ENCODE data around the gene L1TD1.
"Not testable (repeated sequence)": the region's sequence is repeated elsewhere in the genome, so short reads cannot be mapped to it uniquely, and the experiment has no call there.

Gene L1TD1

DNA sequence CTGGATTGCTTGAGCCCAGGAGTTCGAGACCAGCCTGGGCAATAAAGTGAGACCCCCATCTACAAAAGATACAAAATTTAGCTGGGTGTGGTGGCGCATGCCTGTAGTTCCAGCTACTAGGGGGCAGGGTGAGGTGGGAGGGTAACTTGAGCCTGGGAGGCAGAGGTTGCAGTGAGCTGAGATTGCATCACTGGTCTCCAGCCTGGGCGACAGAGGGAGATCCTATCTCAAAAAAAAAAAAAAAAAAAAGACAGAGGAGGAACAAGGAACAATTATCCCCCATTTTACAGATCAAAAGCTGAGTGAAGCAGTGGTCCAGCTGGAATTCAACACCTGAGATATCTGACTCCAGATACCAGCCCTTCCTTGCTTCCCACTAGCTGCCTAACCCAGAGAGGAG lies 34.8 kb downstream of the L1TD1 start:
- intact Hi-C loops (cut with DNase I), result no loop called here
- peak in 1 of 42 donors; percentile 27 for DNase-seq

DNA sequence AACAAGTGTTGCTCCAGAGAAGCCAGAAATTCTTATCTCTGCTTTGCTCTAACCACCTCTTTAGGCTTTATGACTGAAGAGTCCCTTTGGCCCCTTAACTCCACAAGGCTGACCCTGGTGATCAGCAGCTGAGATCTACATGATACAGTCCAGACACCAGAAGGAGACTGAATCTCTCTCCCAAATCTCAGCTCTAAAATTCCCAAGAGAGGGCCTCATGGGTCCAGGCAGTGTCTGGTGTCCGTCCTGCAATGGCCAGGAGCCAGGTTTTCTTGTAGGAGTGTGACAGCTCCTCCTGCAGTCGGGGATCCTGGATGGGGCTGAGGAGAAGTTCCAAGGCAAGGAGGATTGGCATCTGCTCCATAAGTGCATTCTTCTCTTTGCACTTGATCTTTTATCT lies 35.3 kb downstream of the L1TD1 start:
- no peak for DNase-seq
- intact Hi-C loops (cut with DNase I), result no loop called here

DNA sequence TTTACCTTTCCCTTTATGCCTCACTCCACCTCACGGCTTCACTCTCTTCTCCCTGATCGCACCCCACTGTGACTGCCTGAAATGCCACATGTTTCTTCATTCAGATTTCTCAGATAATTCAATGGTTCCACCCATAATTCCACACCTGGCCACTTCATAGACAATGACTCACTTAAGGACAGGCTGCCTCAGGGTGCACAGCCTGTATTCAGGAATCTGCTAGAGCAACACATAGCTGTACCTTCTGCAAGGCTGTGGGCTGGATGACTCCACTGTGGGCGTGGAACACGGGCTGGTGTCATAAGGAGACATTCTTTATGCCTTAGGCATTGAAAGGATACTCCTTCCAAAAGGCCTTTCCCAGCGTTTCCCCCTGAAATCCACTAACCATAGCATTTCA lies 36.1 kb downstream of the L1TD1 start:
- peak in 22 of 42 donors; percentile 5 to 56 (median 26) for DNase-seq
- intact Hi-C loops (cut with DNase I), result no loop called here

DNA sequence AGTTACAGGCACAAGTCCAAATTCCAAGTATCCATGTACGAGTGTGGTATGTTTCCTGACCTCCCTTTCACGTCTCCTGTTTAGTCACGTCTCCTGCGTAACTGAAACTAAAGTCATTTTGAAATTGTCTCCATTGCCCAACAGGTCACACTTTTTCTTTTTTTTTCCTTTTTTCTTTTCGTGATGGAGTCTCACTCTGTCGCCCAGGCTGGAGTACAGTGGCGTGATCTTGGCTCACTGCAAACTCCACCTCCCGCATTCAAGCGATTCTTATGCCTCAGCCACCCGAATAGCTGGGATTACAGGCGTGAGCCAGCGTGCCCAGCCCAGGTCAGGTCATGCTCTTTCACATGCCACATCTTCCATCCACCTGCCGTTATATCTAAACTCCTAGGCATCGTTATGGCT lies 38.2 kb downstream of the L1TD1 start:
- intact Hi-C loops (cut with DNase I), result no loop called here
- DNase-seq, result no peak

DNA sequence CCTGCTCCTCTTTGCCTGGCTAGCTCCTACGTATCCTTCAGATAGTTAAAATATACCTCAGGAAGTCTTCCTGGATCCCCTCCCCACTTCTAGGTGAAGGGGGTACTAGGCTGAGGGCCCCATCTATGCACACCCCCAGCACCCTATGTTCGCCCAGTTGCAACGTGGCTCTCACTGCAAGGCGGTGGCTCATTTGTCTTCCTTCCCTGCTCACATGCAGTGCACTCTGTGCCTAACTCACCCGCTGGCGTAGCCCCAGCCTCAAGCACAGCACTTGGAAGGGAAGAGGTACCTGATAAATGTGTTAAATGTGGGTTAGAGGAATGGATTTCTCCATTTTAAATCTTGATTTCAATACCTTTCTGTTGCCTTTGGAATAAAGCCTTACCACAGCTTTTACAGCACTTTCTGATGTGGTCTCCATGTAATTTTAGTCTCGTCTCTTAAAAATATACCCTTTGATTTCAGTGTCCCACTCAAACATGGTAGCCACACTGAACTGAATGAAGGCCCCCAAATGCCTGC lies 39.3 kb downstream of the L1TD1 start:
- intact Hi-C loops (cut with DNase I), result no loop called here

DNA sequence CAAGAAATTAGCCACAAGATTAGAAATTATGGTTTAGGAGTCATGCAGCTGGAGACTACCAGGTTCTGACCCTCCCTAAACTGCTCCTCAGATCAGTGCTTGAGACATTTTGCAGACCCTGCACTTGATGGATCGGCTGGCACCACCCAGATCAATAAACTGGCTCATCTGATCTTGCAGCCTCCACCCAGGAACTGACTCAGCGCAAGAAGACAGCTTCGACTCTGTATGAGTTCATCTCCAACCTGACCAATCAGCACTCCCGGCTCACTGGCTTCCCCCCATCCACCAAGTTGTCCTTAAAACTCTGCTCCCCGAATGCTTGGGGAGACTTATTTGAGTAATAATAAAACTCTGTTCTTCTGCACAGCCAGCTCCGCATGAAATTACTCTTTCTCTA lies 40.0 kb downstream of the L1TD1 start:
- intact Hi-C loops (cut with DNase I), result no loop called here
- DNase-seq, result no peak

More for the DNA sequence above, 39.3 kb downstream of the L1TD1 start:
- no peak for DNase-seq

DNA sequence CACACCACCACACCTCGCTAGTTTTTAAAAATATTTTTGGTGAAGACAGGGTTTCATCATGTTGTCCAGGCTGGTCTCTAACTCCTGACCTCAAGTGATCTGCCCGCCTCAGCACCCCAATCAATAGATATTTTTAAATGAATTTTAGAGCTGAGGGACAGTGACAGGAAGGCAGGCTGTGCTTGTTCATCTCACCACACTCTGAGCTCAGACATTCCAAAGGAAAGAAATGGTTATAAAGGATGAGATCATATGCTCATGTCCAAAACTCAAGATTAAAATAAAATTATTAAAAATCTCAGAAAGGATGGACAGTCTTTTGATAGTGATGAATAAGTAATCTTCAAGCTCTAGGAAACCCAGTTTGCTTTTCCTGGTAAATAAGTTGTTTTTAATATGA lies 40.9 kb downstream of the L1TD1 start:
- intact Hi-C loops (cut with DNase I), result no loop called here
- DNase-seq, result no peak

DNA sequence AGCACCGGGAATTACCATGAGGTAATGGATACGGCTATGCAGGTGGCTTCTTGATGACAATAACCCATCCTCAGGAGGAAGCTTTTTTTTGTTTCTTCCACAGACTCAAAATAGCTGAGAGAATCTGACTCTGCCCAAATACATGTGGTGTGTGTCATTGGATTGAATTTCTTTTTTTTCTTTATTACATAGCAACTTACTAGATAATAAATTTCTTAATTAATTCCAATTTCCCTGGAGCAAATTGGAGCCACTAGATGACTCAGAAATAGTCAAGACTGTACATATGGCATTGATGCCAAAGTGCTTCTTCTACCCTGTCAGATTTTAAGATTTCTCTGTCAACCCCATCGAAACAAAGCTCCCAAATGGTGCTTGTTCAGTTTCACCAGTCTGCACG lies 42.7 kb downstream of the L1TD1 start:
- intact Hi-C loops (cut with DNase I), result no loop called here
- DNase-seq, result no peak

DNA sequence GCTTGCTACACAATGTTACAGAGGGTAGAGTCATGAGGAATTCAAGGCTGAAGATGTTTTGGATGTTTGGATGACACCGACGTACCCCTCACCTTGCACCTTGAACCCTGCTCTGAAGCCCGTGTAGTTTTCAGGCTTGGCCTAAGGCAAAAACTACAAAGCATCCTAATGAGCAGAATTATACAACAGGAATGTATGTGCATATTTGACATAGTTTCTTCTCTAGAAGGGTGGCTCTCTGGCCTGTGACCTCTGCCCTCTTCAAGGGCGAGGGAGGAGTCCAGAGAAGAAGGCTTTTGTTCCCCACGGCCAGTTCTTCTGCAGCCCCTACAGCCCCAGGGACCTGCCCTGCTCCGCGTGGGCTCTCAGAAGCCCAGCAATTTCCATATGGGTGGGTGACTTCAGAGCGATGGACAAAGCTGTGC lies 43.3 kb downstream of the L1TD1 start:
- DNase-seq, result no peak
- intact Hi-C loops (cut with DNase I), result no loop called here

DNA sequence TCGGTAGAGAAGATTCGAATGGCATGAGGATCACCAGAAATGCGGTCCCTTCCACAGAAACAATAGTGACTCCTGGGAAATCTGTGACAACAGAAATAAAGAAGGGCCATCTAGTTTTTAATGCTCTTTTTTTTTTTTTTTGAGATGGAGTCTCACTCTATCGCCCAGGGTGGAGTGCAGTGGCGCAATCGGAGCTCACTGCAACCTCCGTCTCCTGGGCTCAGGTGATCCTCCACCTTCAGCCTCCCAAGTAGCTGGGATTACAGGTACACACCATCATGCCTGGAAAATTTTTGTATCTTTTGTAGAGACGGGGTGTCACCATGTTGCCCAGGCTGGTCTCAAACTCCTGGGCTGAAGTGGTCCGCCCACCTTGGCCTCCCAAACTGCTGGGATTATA lies 43.9 kb downstream of the L1TD1 start:
- no peak for DNase-seq
- intact Hi-C loops (cut with DNase I), result no loop called here

DNA sequence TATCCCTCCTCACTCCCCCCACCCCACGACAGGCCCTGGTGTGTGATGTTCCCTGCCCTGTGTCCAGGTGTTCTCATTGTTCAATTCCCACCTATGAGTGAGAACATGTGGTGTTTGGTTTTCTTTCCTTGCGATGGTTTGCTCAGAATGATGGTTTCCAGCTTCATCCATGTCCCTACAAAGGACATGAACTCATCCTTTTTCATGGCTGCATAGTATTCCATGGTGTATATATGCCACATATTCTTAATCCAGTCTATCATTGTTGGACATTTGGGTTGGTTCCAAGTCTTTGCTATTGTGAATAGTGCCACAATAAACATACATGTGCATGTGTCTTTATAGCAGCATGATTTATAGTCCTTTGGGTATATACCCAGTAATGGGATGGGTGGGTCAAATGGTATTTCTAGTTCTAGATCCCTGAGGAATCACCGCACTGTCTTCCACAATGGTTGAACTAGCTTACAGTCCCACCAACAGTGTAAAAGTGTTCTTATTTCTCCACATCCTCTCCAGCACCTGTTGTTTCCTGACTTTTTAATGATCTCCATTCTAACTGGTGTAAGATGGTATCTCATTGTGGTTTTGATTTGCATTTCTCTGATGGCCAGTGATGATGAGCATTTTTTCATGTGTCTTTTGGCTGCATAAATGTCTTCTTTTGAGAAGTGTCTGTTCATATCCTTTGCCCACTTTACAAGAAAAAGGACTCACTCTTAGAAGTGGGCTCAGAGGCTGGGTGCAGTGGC lies 45.2 kb downstream of the L1TD1 start:
- intact Hi-C loops (cut with DNase I); DNase-seq: not testable (repeated sequence)

DNA sequence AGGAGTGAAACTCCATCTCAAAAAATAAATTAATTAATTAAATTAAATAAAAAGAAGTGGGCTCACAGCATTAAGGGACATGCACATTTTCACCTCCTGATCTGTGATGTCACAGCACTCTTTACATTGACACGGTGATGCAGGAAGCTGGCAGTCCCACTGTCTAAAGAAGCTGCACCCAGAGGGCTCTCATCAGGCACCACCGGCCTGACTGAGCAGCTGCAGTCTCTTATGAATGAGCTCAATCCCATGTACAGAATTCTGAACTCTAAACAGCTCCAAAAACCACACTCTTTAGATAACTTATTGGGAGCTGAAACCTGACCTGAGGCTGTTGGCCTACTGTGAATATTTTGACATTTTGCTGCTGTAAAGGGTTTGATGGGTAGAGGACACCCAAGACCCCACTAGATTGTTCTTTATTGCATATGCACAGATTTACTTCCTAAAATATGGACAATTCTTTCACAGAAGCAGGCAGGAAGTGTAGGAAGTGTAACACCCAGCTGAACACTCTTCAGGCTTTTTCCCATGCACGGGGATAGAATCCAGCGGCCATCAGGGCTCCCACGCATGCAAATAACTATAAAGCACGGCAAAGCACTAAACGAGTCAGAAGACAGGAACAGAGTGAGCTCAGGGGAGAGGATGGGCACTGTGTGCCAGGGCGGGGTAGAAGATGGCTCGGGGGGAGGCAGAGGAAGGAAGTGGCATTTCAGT lies 46.2 kb downstream of the L1TD1 start:
- no peak for DNase-seq
- intact Hi-C loops (cut with DNase I), result no loop called here

DNA sequence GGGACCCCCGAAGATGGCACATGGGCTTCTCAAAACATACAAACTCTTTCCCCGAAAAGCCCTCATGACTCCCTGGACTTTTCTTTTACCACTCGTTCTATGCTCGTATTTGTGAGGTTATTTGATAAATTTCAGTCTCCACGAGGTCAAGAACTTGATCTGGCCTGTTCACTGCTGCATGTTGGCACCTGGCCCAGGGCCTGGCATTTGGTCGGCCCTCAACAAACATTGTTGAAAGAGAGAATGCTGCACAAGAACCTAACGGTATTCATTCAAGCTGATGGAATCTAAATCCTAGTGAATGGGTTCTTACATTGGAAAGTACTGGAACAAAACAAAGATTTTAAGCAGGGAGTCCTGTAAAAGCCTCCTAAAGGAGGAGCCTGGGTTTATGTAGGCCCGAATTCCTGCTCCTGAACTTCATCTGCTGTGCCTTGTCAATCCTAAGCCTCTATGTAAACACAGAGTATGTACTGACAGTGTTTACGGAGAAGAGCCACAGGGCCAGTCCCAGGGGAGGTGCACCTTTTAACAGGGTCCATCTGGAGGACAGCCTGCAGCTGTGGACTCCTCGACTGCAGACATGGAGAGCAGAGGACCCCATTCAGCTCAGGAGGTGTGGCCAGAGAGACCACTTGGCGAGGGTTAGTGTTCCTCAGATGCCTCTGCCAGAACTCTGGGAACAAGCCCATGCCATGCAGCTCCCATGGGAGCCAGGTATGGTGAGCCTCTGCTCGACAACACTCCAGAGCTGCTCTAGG lies 46.9 kb downstream of the L1TD1 start:
- intact Hi-C loops (cut with DNase I), result no loop called here

DNA sequence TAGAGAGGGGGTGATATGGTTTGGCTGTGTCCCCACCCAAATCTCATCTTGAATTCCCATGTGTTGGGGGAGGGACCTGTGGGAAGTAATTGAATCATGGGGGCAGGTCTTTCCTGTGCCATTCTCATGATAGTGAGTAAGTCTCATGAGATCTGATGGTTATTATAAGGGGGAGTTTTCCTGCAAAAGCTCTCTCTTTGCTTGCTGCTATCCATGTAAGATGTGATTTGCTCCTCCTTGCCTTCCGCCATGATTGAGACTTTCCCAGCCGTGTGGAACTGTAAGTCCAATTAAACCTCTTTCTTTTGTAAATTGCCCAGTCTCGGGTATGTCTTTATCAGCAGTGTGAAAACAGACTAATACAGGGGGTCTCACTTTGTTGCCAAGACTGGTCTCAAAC lies 49.7 kb downstream of the L1TD1 start:
- intact Hi-C loops (cut with DNase I); DNase-seq: not testable (repeated sequence)

More for the DNA sequence above, 46.9 kb downstream of the L1TD1 start:
- no peak for DNase-seq

DNA sequence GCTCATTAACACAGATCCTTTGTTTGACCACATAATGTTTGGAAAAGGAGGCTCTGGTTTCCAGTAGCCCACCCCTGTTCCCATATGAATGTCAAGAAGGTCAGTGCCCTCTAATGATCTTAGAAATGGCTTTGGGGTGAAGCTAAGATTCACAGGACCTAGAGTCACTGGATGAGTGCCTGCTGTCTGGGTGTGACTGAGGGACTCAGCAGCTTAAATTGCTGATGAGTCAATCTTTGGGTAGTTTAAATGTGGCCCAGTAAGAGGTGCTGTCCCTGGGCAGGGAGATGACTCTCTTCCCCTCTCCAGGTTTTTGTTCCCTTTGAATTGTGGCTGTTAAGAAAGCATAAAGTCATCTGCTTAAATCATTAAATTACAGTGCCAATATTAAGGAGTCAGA lies 50.6 kb downstream of the L1TD1 start:
- intact Hi-C loops (cut with DNase I), result no loop called here
- DNase-seq, result no peak

DNA sequence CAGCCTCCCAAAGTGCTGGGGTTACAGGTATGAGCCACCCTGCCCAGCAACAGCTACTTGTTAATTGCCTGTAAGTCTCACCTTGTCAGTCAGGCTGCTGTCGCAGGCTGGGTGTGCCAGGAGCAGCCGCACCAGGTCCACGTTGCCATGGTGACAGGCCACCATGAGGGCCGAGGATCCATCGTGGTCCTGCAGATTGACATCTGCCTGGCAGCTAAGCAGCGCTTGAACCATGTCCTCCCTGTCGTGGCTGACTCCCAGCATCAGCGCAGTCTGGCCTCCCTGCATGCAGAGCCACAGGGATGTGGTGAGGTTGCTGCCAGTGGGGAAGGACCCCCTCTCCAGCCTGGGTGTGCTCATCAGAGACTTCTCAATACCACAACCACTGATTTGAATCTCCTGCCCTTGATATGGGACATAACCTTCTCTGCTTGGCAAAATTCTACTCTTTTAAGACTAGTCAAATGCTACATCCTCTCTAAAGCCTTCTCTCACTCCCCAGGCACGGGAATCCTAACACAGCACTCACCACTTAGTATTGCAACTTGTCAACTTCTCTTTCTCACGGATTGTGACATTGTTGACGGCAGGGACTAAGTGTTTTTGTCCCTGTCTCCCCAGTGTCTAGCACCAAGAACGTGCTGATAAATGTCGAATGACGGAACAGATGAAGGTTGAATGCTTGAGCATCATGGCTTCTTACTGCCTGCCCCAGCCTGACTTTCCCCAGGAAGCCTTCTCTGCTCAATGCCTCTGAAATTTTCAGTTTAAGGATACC lies 52.9 kb downstream of the L1TD1 start:
- peak in 4 of 42 donors; percentile 3 to 40 (median 6) for DNase-seq

DNA sequence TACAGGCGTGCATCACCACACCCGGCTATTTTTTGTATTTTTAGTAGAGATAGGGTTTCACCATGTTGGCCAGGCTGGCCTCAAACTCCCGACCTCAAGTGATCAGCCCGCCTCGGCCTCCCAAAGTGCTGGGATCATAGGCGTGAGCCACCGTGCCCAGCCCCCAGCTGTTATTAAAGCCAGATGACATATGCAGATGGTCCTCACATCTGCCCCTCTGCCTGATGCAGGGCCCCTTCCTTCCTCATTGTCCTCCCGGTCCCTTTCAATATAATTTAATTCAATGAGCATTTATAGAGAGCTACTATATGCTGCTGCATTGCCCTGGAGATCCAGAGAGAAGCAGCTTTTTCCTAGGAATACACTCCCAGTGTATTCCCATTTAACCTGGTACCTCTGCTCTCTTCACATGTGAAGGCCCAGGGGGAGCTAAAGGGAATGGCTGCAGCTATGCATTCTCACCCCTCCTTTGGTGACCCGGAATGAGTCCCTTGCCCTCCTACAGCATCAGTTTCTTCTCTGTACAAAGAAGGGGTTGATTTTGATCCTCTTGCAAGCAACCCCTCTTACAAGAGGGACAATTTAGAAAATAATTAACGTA lies 55.6 kb downstream of the L1TD1 start:
- no peak for DNase-seq
- intact Hi-C loops (cut with DNase I), result no loop called here

More for the DNA sequence above, 52.9 kb downstream of the L1TD1 start:
- intact Hi-C loops (cut with DNase I), result no loop called here

DNA sequence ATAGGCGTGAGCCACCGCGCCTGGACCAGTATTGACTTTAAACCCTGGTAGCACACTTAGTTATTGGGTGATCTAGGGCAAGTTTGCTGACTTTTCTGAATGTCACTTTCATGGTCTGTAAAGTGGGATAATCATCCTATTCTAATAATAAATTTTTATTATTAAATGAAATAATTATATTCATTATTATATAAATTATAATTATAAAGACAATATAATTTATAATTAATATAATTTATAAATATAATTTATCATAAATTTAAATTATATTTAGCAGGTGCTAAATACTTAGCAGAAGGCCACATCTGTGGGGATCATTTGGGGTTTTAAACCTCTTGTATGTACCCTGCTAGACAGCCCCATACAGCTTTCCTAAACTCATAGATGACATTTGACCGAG lies 64.9 kb downstream of the L1TD1 start:
- intact Hi-C loops (cut with DNase I), result no loop called here

DNA sequence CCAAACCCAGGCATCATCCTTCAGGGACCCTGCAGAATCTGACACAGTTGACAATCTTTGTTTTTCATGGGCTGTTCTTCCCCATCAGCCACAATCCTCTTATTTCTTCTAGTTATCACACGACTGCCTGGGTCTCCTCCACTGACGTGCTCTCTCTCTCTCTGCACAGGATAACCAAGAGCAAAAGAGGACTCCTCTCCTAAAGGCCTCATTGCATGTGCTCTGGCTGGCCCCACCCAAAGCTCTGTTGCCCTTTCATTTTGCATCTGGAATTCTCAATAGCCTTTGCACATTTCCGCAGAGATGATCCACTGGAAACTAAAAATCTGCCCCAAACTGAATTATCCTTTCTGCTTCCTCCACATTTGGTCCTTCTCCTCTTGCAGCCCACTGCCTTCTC lies 66.0 kb downstream of the L1TD1 start:
- no peak for DNase-seq
- intact Hi-C loops (cut with DNase I), result no loop called here

More for the DNA sequence above, 64.9 kb downstream of the L1TD1 start:
- DNase-seq, result no peak

Data from head of caudate nucleus (tissue), 42 donors.